Stimulated activated CD4-positive, alpha-beta T cell treated with anti-CD3 and anti-CD28 coated beads, Interleukin-1b, Interleukin-23, amount 100 ng/mL, for 1 hour (primary cell): Measurements from ENCODE around the gene DDX24.
"Not testable (repeated sequence)": the region's sequence is repeated elsewhere in the genome, so short reads cannot be mapped to it uniquely, and the experiment has no call there.

Source experiments
- DNase-seq, 2 donors: peaks; one replicate each; pipeline ENCODE4 v3.0.0-alpha.2; 2020; ENCODE audit warnings: low read depth in 2 of 2

DDX24 gene

DNA sequence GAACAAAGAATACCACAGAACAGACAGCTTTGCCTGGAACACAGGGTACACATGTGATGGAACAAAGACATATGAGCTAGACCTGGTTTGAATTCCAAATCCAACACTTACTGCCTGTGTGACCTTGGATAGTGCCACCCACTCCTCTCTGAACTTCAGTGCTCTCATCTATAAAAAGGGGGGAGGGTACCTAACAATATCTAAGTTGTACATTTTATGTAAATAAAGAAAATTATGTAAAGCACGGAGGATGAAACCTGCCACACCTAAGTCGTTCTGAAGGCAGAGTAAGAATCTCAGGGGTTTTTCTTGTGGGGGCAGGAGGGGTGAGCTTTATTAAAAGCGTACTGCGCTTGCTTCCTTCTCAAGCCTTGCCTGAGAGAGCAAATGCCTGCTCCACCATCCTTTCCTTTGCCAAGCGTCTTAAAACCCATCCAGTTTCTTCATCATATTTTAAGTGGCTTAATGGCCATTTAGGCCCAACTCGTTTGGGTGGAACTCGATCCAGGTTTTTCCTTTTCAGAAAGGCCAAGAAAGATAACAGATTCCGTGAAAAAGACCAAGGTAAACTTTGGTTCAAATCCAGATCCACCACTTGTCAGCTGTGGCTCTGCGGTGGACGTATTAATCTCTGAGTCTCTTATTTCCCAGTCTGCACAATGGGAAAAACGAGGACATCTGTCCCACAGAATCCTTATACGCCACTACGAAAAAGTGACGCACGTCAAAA is 946 bp downstream of the DDX24 start:
- DNase-seq = no peak

DNA sequence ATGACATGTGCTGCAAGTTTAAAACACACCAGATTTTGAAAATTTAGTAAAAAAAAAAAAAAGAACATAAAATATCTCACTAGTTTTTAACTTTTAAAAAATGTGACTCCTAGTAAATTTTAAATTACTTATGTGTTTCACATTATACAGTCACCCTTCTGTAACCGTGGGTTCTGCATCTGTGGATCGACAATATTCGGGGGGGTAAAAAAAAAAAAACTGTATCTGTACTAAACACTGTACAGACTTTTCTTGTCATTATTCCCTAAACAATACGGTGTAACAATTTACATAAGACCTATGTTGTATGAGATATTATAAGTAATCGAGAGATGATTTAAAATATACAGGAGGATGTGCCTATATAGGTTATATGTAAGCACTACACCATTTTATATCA is 3.2 kb downstream of the DDX24 start:
- no peak for DNase-seq

DNA sequence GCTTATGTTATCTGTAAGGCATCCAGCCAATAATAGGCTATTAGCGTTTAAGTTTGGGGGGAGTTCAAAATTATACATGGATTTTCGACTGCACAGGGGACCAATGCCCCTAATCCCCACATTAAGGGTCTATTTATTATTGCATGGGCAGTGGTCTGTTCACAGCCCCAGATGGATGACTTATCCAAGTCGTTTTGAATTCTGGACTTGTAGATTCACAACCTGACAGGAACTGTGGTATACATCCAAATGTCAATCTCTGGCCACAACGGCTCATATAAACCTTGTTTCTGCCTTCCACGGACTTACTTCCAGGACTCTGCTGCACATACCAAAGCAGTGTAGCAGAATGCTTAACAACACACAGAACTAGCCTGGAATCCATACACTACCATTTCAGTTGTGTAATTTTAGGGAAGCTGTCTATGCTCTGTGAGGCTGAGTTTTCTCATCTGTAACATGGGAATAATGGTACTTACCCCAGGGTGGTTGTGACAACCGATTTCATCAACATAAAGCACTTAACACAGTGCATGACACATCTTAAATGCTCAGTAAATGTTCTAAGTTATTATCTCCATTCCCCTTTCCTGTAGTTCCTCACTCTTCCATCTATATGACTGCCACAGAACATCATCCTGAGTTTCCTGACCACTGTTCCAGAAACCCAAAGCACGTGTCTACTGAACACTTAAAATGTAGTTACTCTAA is 3.7 kb downstream of the DDX24 start:
- no peak for DNase-seq

DNA sequence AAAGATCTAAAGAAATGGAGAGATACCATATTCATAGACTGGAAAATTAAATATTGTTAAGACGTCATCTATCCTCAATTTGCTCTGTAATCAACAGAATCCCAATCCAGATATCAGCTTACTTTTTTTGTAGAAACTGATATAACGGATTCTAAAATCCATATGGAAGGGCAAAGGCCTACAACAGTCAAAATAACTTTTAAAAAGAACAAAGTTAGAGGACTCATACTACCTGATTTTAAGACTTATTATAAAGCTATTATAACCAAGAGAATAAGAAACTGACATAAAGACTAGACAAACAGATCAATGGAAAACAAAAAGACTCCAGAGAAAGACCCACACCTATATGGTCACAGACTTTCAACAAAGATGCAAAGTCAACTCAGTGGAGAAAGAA is 6.0 kb downstream of the DDX24 start:
- DNase-seq = no peak

DNA sequence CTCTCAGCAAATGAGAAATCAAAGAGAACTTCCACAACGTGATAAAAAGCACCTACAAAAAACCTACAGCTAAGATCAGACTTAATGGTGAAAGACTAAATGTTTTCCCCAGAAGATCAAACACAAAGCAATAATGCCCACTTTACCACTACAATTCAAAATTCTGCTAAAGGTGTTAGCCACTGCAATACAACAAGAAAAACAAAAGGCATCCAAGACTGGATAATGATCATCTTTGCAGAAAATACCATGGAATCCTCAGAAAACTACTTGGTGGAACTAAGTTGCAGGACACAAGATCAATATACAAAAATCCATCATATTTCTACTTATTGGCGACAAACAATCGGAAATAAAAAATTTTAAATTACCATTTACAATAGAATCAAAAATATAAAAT is 6.5 kb downstream of the DDX24 start:
- no peak for DNase-seq

DNA sequence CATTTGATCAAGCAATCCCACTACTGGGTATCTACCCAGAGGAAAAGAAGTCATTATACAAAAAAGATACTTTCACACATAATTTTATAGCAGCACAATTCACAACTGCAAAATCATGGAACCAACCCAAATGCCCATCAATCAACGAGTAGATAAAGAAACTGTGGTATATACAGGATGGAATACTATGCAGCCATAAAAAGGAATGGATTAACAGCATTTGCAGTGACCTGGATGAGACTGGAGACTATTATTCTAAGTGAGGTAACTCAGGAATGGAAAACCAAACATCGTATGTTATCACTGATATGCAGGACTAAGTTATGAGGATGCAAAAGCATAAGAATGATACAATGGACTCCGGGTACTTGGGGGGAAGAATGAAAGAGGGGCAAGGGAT is 8.9 kb downstream of the DDX24 start:
- not testable (repeated sequence) for DNase-seq

DNA sequence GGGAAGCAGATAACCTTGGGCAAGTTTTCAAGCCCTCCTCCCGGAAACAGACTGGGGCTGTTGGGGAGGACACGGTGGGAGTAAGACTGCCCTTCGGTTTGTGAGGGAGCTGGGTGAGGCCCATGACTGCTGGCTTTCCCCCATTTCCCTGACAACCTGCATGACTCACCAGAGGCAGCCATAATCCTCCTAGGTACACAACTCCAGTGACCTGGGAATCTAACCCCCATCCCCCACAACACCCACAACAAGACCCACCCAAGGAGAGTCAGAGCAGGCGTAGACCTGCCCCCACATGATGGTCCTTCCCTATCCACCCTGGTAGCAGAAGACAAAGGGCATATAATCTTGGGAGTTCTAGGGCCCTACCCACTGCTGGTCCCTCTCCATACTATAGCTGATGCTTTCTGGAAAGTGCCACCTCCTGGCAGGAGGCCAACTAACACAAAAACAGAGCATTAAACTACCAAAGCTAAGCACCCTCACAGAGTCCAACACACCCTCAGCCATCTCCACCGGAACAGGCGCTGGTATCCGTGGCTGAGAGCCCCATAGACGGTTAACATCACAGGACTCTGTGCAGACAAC is 14.8 kb downstream of the DDX24 start:
- DNase-seq = no peak

DNA sequence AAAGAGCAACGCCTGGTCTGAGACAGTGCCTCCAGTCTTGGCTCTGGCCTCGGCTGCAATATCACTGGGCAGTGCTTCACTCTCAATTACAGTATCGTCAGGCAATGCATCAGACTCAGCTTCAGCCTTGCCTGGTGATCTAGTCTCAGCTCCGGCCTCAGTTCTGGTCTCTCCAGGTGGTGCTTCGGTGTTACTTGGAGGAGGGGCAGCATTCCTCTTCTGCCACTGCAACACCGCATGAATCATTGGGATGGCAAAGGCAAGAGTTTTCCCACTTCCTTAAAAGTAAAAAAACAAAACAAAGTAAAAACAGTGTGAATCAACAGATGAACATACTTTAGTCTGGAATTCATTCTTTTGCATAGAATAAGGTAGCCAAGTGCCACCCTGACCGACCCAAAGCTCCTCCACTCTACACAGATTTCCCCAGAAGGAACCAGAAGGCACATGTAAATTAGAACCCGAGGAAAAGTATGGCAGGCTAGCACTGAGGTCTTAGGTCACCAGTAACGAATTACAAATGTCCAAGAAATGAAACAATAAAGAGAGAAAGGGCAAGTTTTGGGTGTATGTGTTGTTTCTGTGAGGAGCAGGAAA is 18.6 kb downstream of the DDX24 start:
- no peak for DNase-seq

DNA sequence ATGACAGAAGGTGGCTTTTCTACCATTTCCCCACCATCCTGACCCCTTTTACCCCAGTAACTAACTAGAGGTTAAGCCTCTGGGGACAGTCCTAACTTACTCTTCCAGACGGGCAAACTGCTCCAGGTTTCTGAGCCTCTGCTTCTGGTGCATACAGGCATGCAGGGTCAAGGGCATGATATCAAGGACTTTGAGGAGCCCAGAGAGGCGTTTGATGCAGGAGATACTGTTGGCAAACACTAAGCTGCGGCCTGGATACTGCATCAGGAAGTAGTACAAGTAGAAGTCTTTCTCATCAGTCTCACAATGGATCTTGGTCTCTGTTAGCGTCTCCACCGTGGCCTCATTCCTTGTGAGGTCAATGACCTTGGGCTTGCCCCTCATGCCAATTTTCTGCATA is 21.0 kb downstream of the DDX24 start:
- no peak for DNase-seq

DNA sequence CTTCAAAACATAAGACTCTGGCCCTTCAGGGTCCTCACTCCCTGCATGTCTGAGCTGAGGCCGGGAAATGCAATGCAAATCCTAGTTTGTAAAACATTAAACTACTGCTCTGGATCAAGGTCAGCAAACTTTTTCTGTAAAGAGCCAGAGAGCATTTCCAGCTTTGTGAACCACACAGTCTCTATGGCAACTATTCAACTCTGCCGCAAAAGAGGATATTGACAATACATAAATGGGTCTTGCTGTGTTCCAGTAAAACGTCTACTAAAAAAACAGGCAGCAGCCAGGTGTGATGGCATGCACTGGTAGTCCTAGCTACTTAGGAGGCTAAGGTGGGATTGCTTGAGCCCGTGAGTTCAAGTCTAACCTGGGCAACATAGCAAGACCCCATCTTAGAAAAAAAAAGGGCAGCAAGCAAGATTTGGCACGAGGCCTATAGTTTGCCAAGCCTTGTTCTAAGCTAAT is 22.3 kb downstream of the DDX24 start:
- DNase-seq = no peak

DNA sequence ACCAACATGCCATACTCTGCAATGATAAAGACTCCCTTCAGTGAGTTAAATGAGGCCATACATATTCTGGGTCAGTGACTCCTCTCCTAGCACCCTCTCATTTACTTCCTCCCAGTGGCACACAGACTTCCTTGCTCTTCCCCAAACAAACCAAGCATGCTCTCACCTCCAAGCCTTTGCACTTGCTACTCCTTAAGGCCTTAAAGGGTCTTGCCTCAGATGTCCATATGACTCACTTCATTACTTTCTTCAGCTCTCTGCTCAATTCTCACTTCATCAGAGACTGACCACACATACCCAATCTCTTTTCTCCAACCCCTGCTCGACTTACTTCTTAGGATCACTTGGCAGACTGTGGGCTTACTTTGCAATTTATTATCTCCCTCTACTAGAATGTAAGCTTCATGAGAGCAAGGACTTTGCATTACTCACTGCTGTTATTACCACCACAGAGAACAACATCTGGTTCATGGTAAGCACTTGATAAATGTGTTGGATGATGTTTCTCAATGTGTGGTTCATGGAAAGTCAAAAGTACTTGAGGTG is 22.8 kb downstream of the DDX24 start:
- DNase-seq = no peak

DNA sequence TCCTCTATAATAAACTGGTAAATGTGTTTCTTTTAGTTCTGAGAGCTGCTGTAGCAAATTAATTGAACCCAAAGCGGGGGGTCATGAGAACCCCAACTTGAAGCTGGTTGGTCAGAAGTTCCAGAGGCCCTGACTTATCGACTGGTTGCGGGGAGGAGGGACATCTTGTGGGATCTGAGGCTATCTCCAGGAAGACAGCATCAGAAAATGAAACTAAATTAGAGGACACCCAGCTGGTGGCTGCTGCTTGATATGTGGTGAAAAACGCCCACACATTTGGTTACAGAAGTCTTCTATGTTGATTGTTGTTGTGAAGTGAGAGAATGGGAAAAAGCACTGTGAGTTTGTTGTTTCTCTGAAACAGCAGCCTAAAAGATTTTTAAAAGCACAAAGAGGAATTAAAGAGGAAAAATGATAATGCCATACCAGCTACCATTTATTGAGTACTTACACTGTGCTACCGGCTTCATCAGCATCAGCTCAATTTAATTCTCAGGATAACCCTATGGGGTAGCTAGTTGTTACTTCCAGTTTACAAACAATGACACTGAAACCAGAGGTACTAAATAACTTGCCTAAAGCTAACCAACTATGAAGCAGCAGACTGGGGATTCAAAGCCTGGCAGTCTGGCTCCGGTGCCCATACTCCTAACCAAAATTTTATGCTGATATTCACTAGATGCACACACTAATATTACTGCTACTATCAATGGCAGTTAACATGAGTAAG is 24.3 kb downstream of the DDX24 start:
- no peak for DNase-seq

DNA sequence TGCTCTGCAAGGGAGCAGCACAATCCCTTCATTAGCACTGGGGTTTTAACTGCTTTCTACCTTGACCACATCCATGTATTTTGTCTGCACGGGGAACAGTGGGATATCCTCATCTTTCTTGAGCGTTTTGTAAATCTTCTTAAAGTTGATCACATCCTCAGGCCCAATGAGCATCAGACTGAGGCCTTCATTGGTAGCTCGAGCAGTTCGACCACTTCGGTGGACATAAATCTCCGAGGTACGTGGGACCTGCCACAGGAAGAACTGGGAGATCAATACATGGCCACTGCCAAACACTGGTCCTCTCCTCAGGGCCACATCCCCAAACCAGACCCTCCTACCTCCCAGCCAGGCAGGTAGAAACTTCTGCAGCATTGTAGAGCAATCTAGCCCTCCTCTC is 26.1 kb downstream of the DDX24 start:
- no peak for DNase-seq

DNA sequence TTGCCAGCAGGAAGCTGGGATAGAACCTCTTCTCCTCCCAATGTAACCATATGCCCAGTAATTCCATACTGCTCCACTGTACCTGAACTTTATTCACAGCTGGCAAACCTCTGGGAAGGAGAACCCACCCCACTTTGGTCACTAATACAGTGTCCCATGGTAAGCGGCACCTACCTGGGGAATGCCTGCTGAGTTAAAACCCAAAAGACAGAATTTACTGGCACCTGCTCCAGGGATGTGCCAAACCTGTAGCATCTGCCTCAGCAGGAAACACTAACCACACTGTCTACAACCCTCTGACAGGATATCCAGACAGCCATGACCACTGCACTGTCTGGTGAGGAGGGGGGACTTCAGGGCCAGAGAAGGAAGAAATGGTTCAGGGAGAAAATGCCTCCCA is 26.6 kb downstream of the DDX24 start:
- DNase-seq = no peak

DNA sequence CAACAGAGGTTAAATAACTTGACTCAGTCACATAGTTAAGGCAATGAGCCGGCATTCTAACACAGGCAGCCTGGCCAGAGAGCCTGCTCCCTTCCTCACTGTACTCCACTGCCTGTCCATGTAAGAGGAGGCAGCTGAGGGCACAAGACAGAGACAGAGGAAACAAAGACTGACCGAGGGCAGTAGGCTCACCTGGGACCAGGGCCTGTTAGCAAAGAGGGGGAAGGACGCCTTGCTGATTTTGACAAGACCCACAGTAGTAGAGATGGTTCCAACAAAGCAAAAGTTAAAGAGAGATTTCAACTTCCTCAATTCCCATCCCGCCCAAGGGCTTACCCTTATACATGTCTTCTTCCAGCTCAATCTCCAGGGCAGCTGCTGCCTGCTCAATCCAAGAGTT is 28.3 kb downstream of the DDX24 start:
- DNase-seq = no peak

DNA sequence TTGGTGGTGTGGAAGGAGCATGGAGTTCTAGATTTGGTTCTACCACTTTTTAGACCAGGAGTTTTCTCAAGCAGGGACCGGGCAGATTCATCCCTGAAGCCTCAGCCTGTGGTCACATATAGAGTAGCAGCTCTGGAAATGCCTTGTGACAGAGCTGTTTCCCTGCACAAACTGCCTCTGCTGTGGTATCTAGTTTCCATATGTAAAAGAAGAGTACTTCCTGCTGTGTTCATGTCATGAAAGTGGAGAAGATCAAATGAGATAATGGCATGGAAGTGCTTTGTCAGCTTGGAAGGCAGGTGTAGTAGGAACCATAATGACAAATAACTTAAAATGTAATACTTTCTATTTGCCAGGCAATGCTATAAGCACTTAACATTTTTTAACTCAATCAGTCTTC is 28.8 kb downstream of the DDX24 start:
- DNase-seq = no peak

DNA sequence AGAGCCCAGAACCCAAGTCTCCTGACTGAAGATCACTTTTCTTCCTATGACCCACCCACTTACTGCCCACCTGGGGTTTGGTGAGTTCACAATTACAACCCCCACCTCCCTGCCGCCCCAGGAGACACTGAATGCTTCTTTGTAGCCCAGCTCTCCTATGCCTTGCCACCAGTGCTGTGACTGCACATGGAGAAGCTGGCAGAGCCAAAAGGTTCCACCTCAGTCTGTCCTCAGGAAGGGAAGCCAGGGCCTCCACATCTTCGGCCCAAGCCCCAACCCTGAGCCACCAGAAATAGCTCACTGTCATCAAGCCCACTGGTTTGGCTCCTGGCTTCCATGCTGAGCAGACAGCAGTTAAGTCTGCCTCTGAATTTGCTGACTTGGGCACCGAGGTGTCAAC is 29.2 kb downstream of the DDX24 start:
- DNase-seq = no peak

DNA sequence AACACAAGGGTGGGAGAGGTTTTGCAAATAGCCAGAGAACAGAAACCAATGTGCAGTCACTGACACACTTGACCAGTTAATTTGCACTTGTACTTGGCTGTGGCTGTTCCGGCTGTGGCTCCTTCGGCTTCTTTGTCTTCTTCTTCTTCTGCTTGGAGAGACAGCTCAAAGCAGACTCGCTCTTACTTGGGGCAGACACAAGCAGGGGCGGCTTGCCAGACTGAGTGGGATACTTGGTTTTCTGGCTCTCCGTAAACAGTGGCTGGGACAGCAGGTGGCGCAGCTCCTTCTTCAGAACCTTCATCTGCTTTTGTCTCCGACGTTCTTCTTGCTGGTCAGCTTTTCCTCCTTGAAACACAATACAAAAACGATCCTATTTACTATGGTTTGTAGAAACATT is 29.9 kb downstream of the DDX24 start:
- DNase-seq = no peak

DNA sequence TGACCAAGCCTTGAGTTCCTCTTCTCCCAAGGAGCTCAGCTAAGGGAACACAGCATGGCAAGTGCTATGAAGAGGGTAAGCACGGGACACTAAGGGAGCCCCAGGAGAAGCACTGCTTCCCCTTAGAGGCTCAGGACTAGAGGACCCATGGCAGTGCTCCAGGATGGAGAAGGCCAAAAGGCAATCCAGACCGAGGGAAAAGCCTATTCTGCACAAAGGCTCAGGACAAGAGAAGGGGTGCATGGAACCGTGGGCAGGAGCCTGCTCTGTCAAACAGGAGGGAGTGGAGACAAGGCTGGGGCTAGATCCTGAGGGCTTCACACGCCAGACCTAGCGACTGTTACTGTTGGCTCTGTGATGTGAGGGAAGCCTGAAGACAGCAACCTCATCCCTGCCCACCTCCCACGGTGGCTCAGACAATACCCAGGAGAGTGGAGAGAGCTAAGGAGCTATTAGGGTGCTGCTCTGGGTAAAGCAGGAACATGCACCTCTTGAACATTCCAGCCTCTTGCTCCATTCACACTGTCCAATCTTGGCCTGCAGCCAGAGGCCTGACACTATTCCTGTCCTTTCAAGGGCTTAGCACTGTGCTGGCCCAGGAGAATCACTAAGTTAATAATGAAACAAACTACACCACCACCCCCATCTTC is 30.6 kb downstream of the DDX24 start:
- DNase-seq = no peak

DNA sequence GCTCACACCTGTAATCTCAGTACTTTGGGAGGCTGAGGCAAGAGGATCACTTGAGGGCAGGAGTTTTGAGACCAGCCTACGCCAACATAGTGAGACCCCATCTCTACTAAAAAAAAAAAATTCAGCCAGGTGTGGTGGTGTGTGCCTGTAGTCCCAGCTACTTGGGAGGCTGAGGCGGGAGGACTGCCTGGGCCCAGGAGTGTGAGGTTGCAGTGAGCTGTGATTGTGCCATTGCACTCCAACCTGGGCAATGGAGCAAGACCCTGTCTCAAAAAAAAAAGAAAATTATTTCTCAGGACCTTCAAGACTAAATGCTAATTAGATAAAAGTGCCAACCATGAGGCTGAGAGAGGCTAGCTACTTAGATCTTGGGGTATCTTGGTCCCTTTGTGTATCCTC is 31.4 kb downstream of the DDX24 start:
- DNase-seq = no peak
